Right lobe of liver (tissue), 4 donors: Measurements from ENCODE around the gene TAF3.

ENCODE experiments used
- CTCF ChIP-seq, 4 donors: fragments of 200-600 bp in 3 of 4; fragments of 450-650 bp in 1 of 4; IDR thresholded peaks; one replicate each; pipeline versions ENCODE4 v1.5.1 to v1.8.0; 2016 to 2022; ENCODE audit warnings: antibody characterized with exemption in 4 of 4, mild to moderate bottlenecking in 2 of 4
- POLR2A ChIP-seq: fragments of 450-650 bp; IDR thresholded peaks from one replicate; pipeline ENCODE4 v1.6.1; 2017; ENCODE audit warnings: antibody characterized with exemption, mild to moderate bottlenecking
- donor health status: DM: no; HTN: no; CAD: no.
- donor health status: DM: no; HTN: no; CAD: no.
- donor health status: DM: no; HTN: yes; CAD: no.

- TF ChIP-seq POLR2A (no peak), CTCF (IDR thresholded peaks at IDR 0.05) (no peak)
Observed at GRCh38 chr10:7788639-7789286, 29.5 kb upstream of the TAF3 start.
